ENCODE results near the gene THSD7B. TPM values are rescaled to one million over a fixed set of nuclear protein-coding genes. Genes with fewer than 3 reads are reported as not detected.

THSD7B gene
- total RNA-seq, 4 donors from 2014 or later = 0.80 to 0.83 TPM; not detected in 2

- H3K4me1 ChIP-seq = no peaks in the 10 kb centered on the region
- H3K27me3 ChIP-seq = no peaks in the 10 kb centered on the region
- H3K4me3 ChIP-seq = no peak overlapping the region
- no peaks in the 10 kb centered on the region for H3K9me3 ChIP-seq
- TF ChIP-seq POLR2A (IDR thresholded peaks at IDR 0.05) (no peak), CTCF (IDR thresholded peaks at IDR 0.05) (no peak)
- DNase-seq = no peak
- H3K36me3 ChIP-seq = no peaks in the 10 kb centered on the region
- no peak overlapping the region for H3K27ac ChIP-seq
These were observed 573.7 kb downstream of the THSD7B start for GRCh38 chr2:137339051-137339450.

- Histone ChIP-seq H3K4me3 (no peak overlapping the region), H3K9me3 (no peaks in the 10 kb centered on the region), H3K27ac (no peak overlapping the region), H3K4me1 (no peaks in the 10 kb centered on the region), H3K36me3 (no peaks in the 10 kb centered on the region), H3K27me3 (no peaks in the 10 kb centered on the region)
- TF ChIP-seq POLR2A (IDR thresholded peaks at IDR 0.05) (no peak), CTCF (IDR thresholded peaks at IDR 0.05) (no peak)
- no peak for DNase-seq
These were observed 580.6 kb downstream of the THSD7B start for GRCh38 chr2:137345994-137346393.

- H3K4me3 ChIP-seq = no peak overlapping the region
- no peak for DNase-seq
- TF ChIP-seq POLR2A (IDR thresholded peaks at IDR 0.05) = no peak
- H3K27ac ChIP-seq = no peak overlapping the region
- no peaks in the 10 kb centered on the region for H3K4me1 ChIP-seq
- H3K27me3 ChIP-seq = no peaks in the 10 kb centered on the region
- H3K9me3 ChIP-seq = no peaks in the 10 kb centered on the region
- no peaks in the 10 kb centered on the region for H3K36me3 ChIP-seq
These were observed 583.0 kb downstream of the THSD7B start for GRCh38 chr2:137348301-137348700.

GRCh38 chr2:137357634-137358033, 592.3 kb downstream of the THSD7B start:
- H3K27me3 ChIP-seq = no peaks in the 10 kb centered on the region
- no peak for DNase-seq
- no peaks in the 10 kb centered on the region for H3K4me1 ChIP-seq
- no peak overlapping the region for H3K27ac ChIP-seq
- no peak overlapping the region for H3K4me3 ChIP-seq
- no peak for TF ChIP-seq POLR2A (IDR thresholded peaks at IDR 0.05)
- TF ChIP-seq CTCF (IDR thresholded peaks at IDR 0.05) = no peak
- H3K36me3 ChIP-seq = no peaks in the 10 kb centered on the region
- H3K9me3 ChIP-seq = no peaks in the 10 kb centered on the region

- no peak overlapping the region for H3K4me3 ChIP-seq
- no peak for DNase-seq
- no peaks in the 10 kb centered on the region for H3K27me3 ChIP-seq
- no peaks in the 10 kb centered on the region for H3K9me3 ChIP-seq
- TF ChIP-seq POLR2A (IDR thresholded peaks at IDR 0.05) (no peak), CTCF (IDR thresholded peaks at IDR 0.05) (no peak)
- H3K4me1 ChIP-seq = no peaks in the 10 kb centered on the region
- H3K27ac ChIP-seq = no peak overlapping the region
- H3K36me3 ChIP-seq = no peaks in the 10 kb centered on the region
These were observed 602.0 kb downstream of the THSD7B start for GRCh38 chr2:137367361-137367760.

- no peaks in the 10 kb centered on the region for H3K4me1 ChIP-seq
These were observed 603.8 kb downstream of the THSD7B start for GRCh38 chr2:137369106-137369505.

More at GRCh38 chr2:137369106-137369505, 603.8 kb downstream of the THSD7B start:
- no peak overlapping the region for H3K4me3 ChIP-seq
- no peak for TF ChIP-seq POLR2A (IDR thresholded peaks at IDR 0.05)
- no peak for TF ChIP-seq CTCF (IDR thresholded peaks at IDR 0.05)
- H3K9me3 ChIP-seq = no peaks in the 10 kb centered on the region
- no peak for DNase-seq
- no peak overlapping the region for H3K27ac ChIP-seq
- no peaks in the 10 kb centered on the region for H3K27me3 ChIP-seq
- H3K36me3 ChIP-seq = no peaks in the 10 kb centered on the region

Data from Peyer's patch (tissue), 4 donors.